DMS53 treated with DMSO at 0.1 percent for 48 hours (cell line): ENCODE results near the gene PSMD7.

Experiments used
- DNase-seq: peaks from one replicate; lab custom pipeline; 2025; ENCODE audit not compliant: unreplicated experiment; lab: John Stamatoyannopoulos, UW

The PSMD7 gene

DNA sequence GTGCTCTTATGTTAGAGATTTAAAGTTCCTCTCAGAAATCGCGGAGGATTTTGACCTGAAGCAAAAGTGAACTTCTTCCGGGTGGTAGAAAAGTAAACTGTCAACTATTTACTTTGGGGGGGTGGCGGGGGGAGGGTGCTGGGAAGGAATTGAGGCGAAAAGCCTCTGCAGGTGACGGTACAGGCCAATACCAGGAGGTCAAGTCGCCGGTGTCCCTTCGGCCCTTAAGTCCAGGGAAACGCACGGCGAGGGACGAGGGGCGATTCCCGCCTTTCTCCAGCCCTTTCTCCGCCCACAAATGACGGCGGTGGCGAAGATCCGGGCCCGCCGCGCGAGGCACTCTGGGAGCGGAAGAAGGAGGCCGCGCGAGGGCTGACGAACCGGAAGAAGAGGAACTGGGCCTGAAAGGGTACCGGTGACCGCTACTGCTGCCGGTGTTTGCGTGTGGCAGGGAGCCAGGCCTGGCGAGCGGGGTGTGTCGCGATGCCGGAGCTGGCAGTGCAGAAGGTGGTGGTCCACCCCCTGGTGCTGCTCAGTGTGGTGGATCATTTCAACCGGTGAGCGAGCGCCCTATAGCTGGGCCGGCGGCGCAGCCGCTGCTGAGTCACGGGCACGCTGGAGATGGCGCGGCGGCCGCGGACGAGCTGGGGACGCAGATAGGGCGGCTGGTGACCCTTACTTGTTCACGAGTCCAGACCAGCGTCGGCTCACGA lies at the start of gene PSMD7:
Gene PSMD7 (plus strand): TSS at position 383 of the 713 bp plus-strand sequence. CDS start 101 bp downstream, at position 484.
- DNase-seq = peak; percentile 79

GRCh38 chr16:74249254-74249653 lies 47.4 kb upstream of the PSMD7 start:
- DNase-seq = no peak

DNA sequence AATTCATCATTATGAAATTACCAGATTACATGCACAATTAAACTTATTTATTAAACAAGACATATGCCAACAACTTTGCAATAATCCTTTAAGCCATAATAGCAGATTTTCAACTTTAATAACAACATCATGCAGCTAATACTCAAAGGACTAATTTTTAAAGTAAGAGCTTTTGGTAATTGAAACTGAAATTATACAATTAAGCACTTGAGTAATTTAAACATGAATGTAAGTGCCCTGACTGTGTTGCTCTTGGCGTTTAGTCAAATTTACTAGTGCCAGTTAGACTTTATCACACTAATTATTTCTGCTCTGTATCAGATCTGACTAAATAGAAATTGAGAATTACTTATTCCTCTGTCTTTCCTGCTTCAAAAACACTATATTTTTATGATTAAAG lies 46.8 kb upstream of the PSMD7 start:
- DNase-seq = no peak

DNA sequence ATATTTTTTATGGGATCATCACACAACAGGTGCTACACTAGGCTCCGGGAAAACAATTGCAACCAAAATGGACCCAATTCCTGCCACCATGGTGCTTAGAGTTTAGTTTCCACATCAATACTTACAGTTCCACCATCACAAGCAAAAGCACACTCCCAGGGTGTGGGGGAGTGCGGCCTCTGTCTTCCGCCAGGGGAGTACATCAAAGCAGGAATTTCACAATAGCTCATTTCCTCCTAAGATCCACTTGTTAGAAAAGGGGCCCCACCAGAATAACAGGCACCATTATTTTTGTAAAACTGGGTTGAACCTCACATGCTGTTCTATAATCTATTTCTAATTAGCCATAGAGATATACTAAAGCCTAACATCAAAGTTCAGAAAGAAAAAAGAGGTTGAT lies 44.3 kb upstream of the PSMD7 start:
- DNase-seq = no peak

GRCh38 chr16:74253161-74253938 lies 43.3 kb upstream of the PSMD7 start:
- DNase-seq = no peak

DNA sequence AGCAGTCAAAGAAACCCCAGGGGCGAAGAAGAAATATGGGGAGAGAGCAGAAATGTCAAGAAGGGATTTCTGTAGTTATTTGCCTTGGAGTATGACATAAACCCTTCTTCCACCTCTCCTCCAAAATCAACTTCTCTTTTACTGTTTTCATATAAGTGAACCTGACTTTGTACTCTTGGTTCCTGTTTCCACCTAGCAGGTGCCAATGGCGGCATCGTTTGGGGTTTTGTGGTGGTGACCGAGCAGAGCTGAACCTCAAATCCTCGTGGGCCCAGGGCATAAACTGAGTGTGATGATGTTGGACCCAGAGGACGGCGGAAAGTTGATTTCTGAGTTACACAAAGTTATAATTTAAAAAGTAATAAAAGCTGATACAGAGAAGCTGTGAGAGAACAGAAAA lies 39.6 kb upstream of the PSMD7 start:
- no peak for DNase-seq

- no peak for DNase-seq
These were observed 35.5 kb upstream of the PSMD7 start for GRCh38 chr16:74261068-74261467.

DNA sequence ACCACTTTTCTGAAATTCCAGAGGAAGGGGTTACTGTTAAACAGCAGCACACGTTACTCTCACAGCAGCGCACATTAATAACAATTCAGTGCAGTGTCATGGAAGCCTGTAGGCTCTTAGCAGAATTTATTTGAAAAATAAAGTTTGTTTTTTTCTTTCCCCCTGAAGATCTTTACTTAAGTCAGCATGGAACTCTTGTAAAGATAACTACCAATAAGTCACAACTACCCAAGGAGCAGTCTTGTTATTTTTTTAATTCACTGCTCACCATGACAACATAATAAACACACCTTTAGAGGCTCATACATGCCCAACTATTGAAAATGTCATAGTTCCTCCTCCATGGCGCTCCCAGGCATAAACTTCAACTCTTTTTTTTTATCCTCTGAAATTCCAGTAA lies 31.8 kb upstream of the PSMD7 start:
- no peak for DNase-seq

DNA sequence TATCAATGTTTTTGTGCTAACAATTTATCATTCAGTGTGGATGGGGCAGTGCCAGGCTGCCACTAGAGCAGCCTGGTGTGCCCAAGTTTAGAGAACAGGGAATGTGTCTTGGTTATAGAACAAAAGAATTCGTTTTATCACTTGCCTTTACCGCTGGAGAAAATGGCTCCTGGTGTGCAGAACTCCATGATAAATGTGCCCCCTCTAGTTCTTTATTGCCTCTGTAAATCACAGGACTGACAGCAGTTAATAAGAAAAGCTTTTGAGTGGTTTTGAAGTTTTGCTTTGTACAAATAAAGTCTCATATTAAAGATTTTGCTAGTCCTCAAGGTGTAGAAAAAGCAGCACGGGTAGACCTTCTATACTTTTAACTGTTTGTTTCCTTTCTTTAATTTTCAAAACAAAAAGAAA lies 28.2 kb upstream of the PSMD7 start:
- DNase-seq = no peak

GRCh38 chr16:74271872-74272271 lies 24.7 kb upstream of the PSMD7 start:
- no peak for DNase-seq

- DNase-seq = peak; percentile 11
These were observed 21.5 kb upstream of the PSMD7 start for GRCh38 chr16:74275031-74275636.

DNA sequence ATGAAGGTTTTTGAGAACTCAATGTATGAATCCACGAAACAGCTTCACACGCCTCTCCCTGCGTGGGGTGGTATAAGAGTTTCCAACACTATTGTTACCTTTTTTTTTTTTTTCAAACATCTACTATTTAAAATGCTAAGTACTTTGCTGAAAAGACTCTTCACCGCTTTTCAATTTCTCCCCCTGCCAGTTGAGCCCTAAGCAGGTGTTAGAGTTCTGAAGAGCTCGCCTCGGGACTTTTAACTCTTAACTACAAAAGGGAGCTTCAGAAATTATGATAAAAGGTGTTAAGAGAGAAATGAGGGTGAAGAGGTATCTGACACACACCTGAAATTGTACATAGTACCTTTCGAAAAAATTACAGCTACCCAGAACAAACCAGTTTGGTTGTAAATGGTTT lies 20.9 kb upstream of the PSMD7 start:
- no peak for DNase-seq

DNA sequence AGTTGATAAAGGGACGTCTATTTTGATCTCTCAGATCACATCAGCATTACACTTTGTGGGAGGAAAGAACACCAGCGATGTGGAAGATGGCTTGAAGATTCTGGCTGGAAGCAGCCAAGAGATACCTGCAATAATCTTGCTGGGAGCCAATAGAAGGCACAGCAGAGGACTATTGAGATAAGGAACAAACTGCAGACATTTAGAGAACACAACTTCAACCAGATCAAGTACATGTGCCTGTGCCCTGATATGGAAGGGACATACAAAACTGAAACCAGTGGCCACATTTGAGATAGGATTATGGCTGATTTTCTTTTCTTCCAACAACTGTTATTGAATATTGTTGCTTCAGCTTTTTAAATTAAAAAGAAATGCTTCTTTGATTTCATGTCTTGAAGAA lies 18.6 kb upstream of the PSMD7 start:
- no peak for DNase-seq

GRCh38 chr16:74279266-74279665 lies 17.3 kb upstream of the PSMD7 start:
- no peak for DNase-seq

DNA sequence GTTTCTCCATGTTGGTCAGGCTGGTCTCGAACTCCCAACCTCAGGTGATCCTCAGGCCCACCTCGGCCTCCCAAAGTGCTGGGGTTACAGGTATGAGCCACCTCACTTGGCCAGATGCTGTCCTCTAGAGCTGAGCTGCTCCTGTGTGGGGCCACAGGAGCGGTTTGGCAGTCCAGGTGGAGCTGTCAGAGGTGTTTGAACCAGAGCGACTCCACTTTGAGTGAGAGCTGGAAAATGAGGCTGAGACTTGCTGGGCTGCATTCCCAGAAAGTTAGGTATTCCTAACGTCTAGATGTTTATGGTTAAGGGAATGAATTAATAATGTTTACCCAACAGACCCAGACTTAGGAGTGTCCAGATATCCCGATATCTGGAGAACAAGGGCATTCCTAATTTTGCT lies 16.8 kb upstream of the PSMD7 start:
- no peak for DNase-seq

DNA sequence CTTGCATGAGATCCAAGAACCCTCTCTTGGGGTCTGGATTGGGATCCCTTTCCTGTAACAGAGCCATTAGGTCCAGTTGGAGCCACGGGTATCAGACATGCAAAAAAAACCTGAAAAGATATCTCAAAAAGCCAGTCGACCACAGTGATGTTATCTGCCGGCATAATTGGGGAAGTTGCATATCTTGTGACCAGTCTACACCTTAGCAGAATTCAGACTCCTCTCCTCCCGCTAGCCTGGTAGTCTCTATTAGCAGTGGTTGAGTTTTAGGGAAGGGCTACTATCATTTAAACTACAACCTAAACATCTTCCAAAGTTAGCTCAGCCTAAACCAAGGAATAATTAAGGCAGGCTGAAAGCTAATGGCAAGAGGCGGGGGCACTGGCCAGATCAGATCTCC lies 16.2 kb upstream of the PSMD7 start:
- DNase-seq = no peak

- no peak for DNase-seq
These were observed 15.3 kb upstream of the PSMD7 start for GRCh38 chr16:74281300-74281699.

GRCh38 chr16:74283716-74284115 lies 12.9 kb upstream of the PSMD7 start:
- DNase-seq = no peak

GRCh38 chr16:74288065-74288464 lies 8.5 kb upstream of the PSMD7 start:
- DNase-seq = no peak

- DNase-seq = no peak
These were observed 6.3 kb upstream of the PSMD7 start for GRCh38 chr16:74290356-74290755.

- DNase-seq = no peak
These were observed 5.4 kb upstream of the PSMD7 start for GRCh38 chr16:74291176-74291575.

DNA sequence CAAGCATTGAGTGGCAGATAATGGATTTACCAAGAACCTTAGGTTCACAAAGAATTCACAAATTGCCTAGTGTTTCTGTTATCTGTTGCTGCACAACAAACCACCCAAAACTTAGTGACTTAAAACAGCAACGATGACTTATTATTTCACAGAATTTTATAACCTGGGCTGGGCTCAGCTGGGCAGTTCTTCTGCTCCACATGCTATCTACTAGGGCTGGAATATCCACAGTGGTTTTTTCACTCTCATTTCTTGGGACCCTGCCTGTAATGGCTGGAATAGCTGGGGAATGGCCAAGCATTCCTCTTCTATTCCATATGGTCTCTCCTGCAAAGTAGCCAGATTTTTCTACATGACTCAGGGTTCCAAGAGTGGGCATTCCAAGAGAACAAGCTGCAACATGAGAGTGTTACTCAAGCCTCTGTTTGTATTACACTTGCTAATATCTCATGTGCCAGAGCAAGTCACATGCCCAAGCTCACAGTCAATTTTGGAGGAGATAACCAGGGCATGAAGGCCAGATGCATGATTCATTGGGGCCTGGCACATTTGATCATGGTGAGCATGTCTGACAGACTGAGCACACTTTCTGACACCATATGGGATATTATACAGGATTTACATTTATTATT lies 4.9 kb upstream of the PSMD7 start:
- DNase-seq = no peak
